HG02571 (cell line): ENCODE data around the gene POLE2.
"Not testable (repeated sequence)": the region's sequence is repeated elsewhere in the genome, so short reads cannot be mapped to it uniquely, and the experiment has no call there.

Experiments
- ATAC-seq: cut with Tn5 transposase; IDR thresholded peaks from one replicate; pipeline ENCODE4 v1.9.1; 2021; ENCODE audit warnings: mild to moderate bottlenecking, moderate library complexity; ENCODE audit not compliant: unreplicated experiment

Gene POLE2

DNA sequence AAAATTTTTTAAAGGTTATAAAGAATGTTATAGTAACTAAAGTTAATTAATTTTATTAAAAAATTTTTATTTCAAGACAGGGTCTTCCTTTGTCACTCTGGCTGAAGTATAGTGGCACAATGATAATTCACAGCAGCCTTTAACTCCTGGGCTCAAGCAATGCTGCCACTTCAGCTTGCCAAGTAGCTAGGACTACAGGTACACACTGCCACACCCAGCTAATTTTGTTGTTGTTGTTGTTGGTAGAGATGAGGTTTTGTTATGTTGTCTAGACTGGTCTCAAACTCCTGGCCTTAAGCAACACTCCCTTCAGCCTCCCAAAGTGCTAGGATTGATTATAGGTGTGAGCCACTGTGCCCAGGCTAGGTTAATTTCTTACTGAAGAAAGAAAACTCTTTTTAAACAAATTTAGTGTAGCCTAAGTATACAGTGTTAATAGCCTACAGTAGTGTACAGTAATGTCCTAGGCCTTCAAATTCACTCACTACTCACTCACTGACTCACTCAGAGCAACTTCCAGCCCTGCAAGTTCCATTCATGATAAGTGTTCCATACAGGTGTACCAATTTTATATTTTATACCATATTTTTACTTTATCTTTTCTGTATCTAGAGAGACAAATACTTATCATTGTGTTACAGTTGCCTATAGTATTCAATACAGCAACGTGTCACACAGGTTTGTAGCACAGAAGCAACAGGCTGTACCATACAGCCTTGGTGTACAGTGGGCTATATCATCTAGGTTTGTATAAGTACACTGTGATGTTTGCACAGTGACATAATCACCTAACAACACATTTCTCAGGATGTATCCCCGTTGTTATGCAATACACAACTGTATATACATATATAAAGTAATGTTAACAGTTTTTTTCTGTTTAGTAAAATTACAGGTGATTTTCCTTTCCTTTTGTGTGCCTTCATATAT is 28.2 kb downstream of the POLE2 start:
- no peak for ATAC-seq

DNA sequence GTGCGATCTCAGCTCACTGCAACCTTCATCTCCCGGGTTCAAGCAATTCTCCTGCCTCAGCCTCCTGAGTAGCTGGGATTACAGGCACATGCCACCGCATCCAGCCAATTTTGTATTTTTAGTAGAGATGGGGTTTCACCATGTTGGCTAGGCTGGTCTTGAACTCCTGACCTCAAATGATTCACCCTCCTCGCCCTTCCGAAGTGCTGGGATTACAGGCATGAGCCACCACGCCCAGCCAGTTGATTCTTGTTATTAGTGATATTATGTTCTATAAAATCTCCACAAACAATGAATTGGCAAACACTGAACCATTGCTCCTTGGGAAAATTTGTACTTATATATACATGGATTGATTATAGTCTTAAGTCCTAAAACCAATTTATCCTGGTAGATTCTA is 30.5 kb downstream of the POLE2 start:
- not testable (repeated sequence) for ATAC-seq

DNA sequence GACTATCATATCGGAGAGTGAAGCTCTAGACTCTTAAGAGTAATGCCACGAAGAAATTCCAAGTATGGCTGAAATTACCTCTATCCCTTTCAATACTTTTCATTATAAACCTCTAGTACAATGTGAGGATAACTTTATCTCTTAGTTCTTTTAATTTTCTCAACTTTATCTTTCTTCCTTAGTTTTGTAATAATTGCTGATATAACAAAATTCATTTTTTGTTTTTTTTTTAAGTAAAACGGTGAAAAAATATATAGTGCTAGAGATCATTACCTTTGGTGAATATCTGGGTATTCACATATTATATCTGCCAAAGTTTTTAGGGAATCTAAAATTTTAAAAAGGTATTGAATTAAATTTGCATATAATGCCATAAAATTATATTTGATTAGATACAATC is 33.5 kb downstream of the POLE2 start:
- no peak for ATAC-seq

DNA sequence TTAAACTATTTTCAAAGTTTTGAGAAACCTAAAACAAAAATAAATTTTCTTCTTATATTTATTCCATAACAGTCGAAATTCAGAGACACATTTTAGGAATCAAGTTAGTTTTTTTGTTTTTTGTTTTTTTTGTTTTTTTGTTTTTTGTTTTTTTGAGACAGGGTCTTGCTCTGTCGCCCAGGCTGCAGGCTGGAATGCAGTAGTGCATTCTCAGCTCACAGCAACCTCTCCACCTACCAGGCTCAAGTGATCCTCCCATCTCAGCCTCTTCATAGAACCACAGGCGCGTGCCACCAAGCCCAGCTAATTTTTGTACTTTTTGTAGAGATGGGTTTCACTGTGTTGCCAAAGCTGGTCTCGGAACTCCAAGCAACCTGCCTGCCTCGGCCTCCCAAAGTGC is 34.5 kb downstream of the POLE2 start:
- ATAC-seq = no peak

DNA sequence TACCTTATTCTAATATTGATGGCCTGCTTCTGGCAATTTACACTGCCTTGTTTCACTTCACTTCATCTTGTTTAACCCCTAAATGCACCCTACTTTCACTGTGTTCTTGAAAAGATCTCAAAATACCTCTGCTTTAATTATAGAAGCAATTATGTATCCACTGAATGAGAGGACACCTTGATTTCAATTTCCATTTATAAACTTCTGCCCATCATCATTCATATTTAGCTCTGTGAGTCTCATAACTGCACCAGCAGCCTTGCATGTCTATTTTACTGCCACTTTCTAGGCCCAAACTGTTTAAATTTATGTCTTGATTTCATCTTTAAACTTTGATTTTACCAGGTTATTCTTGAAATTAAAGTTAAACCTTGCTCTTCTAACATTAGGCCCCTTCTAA is 45.9 kb downstream of the POLE2 start:
- ATAC-seq = no peak

DNA sequence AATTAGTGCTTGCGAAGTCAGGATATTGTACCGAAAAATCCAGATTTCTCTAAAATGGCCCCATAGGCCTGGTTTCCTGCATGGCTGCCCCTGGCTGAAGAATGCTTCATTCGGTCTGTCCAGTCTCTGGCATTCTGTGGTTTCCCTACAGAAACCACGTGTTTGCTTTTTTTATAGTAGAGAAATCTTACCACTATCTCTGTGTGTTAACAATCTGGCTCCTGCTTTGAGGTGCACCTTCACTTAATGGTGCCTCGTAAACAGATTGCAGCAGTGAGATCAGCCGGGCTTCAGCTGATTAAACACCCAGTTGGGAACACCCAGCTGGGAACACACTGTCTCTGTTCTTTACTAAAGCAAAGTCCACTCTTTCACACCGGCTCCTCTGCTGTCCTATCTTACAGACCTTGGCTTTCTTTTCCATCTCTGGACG is 46.3 kb downstream of the POLE2 start:
- ATAC-seq = no peak

DNA sequence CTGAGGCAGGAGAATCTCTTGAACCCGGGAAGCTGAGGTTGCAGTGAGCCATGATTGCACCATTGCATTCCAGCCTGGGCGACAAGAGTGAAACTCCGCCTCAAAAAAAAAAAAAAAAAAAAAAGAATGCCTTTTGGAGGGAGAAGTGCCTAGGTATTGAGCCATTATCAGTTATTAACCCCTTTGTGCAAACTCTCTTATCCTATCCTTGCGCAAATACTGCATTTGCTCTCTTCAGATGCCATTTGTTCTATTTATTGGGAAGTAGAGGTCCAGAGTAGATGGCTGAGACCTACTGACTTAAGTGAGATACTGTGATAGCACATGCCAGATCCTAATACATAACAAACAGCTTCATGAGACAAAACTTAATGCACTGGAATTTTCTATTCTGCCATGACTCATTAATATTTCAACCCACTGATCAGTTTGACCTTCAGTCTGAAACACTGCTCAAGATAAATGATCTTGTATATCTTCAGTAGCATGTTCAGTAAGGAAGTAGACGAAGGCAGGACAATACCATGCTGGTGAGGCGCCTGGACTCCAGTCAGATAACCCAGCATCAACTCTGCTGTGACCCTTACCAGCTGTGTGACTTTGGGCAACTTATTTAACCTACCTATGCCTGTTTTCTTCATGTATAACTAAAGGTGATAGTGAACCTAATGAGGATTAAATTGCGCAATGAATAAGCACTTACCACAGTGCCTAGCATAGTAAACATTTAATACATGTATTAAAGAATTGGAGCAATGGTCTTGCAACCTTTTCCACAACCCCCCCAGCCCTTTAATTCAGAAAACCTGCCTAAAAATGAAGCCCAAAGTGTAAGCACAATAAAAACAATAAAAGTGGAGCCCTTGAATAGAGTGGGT is 47.2 kb downstream of the POLE2 start:
- no peak for ATAC-seq

DNA sequence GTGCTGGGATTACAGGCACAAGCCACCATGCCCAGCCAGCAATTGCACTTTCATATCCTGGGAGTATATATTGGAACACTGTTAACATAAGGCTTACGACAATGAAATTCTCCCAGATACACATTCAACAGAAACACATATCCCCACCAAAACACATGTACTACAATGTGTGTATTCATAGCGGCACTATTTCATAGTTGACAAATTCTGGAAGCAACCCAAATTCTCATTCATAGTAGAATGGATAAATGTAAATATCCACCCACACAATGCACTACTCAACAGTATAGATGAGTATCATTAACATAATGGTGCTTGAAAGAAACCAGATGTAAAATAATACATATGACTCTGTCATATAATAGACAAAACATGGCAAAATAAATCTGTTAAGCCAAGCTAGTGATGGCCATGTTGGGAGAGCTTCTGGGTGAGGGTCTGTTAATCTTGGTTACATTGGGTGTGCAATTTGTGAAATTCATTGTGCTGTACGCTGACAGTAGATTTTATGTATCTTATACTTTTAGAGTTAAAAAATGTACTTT is 50.4 kb downstream of the POLE2 start:
- ATAC-seq = no peak

DNA sequence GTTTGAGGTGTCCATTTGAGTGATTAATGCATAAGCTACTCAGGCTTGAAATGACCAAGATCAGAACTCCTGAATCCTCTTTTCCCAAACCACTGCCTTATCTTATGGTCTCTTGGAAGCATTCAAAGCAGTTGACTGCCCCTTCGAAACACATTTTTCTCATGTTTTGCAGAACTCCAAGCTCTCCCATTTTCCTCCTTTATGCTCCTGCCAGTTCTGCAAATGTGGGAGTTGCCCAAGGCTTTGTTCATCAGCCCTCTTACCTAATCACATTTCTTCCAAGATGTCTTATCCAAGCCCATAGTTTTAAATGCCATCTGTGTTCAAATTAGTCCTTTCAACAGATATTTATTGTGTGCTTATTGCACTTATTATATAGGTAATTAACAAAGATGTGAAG is 51.1 kb downstream of the POLE2 start:
- no peak for ATAC-seq

DNA sequence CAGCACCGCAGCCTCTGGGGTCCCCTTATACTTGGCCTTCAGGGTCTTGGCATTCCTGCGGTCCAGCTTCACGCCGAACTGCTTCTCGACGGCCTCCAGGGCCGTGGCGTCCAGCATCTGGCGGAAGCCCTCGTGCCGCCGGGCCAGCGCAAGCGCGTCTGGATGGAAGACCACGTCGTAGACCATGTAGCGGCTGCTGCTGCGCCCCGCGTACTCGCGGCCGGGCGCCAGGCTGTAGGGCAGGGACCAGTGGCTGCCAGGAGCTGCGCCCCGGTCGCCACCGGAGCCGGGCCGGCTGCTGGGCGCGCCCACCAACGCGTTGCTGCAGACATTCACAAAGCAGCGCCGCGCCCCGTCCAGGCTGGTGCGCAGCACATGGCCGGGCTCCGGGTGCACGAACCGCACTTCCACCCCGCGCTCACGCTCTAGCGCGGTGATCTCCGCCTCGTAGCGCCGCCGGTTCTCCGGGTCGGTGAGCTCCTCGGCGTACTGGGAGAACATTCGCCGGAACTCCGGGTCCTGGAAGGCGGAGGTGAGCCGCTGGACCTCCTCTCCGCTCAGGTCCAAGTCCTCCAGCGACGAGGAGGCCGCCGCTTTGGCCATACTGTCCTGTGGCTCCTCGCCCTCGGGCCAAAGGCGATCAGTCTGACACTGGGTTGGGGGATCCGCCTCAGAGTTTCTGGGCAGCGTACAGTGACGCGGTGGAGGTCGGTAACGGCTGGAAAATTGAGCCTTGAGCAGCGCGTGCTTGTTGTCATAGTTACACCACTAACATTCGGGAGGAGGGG is 53.3 kb downstream of the POLE2 start, which contains the start of gene DNAAF2:
TSS of gene DNAAF2 (minus strand) at position 698 of the 788 bp plus-strand sequence. CDS start at position 603, 95 bp downstream.
- ATAC-seq = peak; percentile 32

DNA sequence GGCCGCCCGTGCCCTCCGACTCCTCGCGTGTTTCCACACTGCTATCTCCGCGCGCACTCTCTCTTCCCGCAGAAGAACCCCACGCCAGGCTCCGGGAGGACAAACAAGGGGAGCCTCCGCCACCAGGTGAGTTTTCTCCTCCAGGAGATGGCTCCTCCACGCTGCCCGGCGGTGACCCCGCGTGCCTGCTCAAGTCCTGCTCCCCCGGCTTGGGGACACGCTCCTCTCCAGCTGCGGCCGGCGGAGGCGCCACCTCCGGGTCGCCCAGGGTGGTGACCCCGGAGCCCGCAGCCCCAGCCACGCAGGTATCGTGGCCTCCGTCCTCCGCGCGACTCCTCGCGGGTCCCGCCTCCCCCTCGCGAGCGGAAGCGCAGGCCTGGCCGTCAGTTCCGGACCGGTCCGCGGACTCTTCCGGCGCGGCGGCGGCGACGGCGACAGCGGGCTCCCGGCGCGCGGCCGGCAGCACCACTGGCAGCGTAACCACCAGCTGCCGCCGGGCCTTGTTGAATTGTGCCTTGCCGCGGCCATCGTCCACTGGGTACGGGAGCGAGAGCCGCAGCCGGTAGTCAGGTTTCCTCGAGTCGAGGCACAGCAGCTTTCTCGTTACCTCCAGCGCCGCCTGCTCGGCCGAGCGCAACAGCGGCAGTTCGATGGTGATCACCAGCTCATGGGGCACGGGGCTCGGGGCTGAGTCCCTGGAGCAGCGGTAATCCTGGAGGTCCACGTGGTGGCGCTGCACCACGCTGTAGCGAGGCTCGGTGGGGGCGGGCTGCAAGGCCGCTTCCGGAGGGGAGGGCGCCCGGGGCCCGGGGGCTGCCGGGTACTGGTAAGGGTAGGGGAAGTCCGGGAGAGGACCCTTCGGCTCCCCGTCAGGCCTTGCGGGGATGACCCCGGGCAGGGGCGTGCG is 54.1 kb downstream of the POLE2 start:
- ATAC-seq = peak; percentile 73

DNA sequence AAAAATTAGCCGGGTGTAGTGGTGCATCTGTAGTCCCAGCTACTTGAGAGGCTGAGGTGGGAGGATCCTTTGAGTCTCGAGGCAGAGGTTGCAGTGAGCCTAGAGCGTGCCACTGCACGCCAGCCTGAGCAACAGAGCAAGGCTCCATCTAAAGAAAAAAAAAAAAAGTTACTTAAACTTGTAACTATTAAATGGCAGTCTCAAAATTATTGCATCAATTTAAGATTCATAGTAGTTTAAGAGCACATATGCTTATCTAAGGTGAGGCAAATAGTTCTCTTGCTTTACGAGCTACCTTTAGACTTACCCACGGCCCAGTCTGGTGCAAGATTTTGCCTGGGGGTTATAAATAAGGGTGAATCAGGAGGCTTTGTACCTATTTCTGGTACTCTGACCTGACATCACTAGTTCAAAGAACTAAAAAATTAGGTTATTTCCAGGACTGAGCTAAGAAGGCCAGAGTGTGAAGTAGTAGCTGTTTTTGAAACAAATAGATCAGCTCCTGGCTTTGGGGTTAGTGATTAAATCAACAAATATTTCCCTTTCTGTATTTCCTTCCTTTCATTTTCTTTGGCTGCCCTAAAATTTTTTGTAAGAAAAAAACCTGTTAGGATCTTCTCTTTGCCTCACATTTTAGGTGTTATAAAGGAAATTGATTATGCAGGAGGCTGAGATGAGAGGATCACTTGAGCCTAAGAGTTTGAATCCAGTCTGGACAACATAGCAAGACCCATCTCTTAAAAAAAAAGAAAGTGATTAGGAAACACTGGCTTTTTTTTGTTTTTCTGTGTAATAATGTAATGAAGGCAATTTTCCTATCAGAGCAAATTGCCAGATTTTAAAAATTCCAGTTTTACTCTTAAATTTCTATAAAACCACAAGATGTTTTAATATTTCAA is 63.8 kb downstream of the POLE2 start:
- no peak for ATAC-seq

DNA sequence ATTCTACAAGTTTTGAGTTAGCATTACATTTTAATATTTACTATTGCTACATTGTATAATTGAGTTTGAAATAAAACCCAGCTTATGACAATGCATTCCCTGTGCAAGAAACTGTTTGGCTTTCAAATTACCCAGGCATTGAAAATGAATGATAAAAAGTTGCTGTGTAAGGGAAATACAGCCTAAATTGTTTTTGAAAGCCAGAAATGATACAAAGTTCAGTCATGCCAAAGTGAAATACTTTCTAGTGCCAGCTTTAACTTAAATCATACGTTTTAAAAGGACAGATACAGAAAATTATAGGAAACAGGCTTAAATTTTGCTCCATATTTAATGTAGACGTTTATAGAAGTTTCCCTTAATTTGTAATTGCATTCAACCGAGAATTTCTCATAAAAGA is 64.6 kb downstream of the POLE2 start:
- ATAC-seq = no peak

DNA sequence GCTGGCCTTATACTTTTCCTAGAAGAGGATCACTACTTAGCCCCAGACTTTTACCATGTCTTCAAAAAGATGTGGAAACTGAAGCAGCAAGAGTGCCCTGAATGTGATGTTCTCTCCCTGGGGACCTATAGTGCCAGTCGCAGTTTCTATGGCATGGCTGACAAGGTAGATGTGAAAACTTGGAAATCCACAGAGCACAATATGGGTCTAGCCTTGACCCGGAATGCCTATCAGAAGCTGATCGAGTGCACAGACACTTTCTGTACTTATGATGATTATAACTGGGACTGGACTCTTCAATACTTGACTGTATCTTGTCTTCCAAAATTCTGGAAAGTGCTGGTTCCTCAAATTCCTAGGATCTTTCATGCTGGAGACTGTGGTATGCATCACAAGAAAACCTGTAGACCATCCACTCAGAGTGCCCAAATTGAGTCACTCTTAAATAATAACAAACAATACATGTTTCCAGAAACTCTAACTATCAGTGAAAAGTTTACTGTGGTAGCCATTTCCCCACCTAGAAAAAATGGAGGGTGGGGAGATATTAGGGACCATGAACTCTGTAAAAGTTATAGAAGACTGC is 65.9 kb downstream of the POLE2 start:
- no peak for ATAC-seq

DNA sequence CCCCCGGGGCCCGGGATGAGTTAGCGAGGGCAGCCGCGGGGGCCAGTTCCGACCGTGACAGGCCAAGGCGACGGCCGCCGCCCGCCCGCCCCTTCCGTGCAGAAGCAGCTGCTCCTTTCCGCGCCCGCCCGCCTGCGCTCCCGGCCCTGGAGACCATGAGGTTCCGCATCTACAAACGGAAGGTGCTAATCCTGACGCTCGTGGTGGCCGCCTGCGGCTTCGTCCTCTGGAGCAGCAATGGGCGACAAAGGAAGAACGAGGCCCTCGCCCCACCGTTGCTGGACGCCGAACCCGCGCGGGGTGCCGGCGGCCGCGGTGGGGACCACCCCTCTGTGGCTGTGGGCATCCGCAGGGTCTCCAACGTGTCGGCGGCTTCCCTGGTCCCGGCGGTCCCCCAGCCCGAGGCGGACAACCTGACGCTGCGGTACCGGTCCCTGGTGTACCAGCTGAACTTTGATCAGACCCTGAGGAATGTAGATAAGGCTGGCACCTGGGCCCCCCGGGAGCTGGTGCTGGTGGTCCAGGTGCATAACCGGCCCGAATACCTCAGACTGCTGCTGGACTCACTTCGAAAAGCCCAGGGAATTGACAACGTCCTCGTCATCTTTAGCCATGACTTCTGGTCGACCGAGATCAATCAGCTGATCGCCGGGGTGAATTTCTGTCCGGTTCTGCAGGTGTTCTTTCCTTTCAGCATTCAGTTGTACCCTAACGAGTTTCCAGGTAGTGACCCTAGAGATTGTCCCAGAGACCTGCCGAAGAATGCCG is 66.7 kb downstream of the POLE2 start:
- ATAC-seq = peak; percentile 28

DNA sequence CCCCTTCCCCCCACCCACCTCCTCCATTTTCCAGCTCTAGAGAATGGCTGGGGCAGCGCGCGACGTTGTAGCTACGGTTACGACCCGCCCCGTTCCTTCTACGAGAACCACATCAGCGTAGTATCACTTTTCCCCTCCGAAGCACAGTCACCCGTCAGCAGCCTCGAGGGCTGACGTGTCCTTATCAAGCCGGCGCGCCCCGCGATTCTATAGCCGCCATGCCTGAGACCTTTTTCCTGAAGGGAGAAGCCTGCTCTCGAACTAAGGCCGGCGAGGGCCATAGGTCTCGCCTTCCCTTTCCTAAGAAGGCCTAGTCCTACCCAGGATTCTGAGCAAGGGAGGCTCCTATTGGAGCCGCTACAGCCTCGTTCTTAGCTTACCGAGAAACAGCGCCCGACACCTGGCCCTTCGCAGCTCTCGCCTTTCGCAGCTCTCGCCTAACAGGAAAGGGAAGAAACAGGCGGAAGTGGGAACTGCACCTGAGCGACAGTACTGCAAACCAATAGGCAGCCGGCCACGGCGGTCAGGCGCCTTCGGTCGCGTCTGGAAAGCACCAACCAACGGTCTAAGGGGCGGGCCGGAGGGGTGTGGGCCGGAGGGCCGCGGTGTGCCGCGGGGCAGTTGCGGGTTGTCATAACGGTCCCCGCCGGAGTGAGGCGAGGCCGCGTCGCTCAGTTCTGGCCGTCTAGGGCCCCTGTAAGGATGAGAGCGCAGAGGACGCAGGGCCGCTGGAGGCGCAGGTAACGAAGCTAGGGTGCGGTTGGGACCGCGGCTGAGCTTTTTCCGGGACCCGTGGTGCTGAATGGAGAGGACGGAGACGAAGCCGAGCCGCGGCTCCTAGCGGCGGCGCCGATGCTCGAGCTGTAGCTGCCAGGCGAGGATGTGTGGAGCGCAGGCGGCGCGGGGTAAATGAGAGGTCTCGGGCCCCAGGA is 67.6 kb downstream of the POLE2 start, which contains the start of the genes MGAT2 and RPL36AL:
TSS of gene MGAT2 (plus strand) at position 618 of the 932 bp plus-strand sequence. CDS start 470 bp downstream, outside the sequence.
TSS of gene RPL36AL (minus strand) at position 445 of the 932 bp plus-strand sequence. CDS start 1,522 bp downstream, outside the sequence.
- peak; percentile 94 for ATAC-seq
